Activated CD4-positive, alpha-beta T cell treated with anti-CD3 and anti-CD28 coated beads for 36 hours (primary cell): Measurements from ENCODE around the gene KHK. TPM values are rescaled to one million over a fixed set of nuclear protein-coding genes. Genes with fewer than 3 reads are reported as not detected.
"Not testable (repeated sequence)": the region's sequence is repeated elsewhere in the genome, so short reads cannot be mapped to it uniquely, and the experiment has no call there.

Source experiments
- ATAC-seq: fragments of 200-7000 bp; cut with Tn5 transposase; one replicate; pipeline ENCODE4 v1.10.0; 2021; ENCODE audit warnings: mild to moderate bottlenecking, moderate library complexity
- CTCF ChIA-PET: fragments of 350-600 bp; sonication (Branson Sonifier 250); formaldehyde crosslinking; loops from one replicate; lab custom pipeline; 2021; ENCODE audit warnings: antibody characterized with exemption; lab: Charles Lee
- POLR2A ChIA-PET: fragments of 350-600 bp; sonication (Branson Sonifier 250); formaldehyde crosslinking; loops from one replicate; lab custom pipeline; 2021; ENCODE audit warnings: antibody characterized with exemption, inconsistent platforms; lab: Charles Lee
- DNase-seq: peaks from one replicate; pipeline ENCODE4 v3.0.0-alpha.2; 2020
- H3K27ac Mint-ChIP-seq: one replicate; pipeline ENCODE4 v1.8.0; 2021; ENCODE audit warnings: mixed read lengths
- H3K27me3 Mint-ChIP-seq: one replicate; pipeline ENCODE4 v1.8.0; 2021; ENCODE audit warnings: mixed read lengths
- H3K36me3 Mint-ChIP-seq: one replicate; pipeline ENCODE4 v1.8.0; 2021; ENCODE audit warnings: low read depth, mixed read lengths
- H3K4me1 Mint-ChIP-seq: one replicate; pipeline ENCODE4 v1.8.0; 2021; ENCODE audit warnings: mixed read lengths
- H3K4me3 Mint-ChIP-seq: one replicate; pipeline ENCODE4 v1.8.0; 2021; ENCODE audit warnings: mild to moderate bottlenecking, moderate library complexity, mixed read lengths
- H3K9me3 Mint-ChIP-seq: one replicate; pipeline ENCODE4 v1.8.0; 2021; ENCODE audit warnings: low read depth, mixed read lengths
- intact Hi-C, 2 experiments: fragments of 100-400 bp; cut with DNase I in 1 of 2; cut with micrococcal nuclease in 1 of 2; formaldehyde crosslinking; loops; one replicate each; pipeline versions ENCODE4 v1.14.2 to v1.15.1; 2022 to 2024; cut with DNase I, micrococcal nuclease
- total RNA-seq, 2 experiments: library from RNA; stranded (reverse); gene quantifications; one replicate each; pipeline ENCODE4 v1.2.3, GENCODE V29; 2021

Gene KHK
- total RNA-seq, 2 experiments from 2014 or later: 10.6 to 12.7 TPM

- H3K4me3 Mint-ChIP-seq, H3K36me3 Mint-ChIP-seq, H3K27ac Mint-ChIP-seq, ATAC-seq, H3K4me1 Mint-ChIP-seq, H3K9me3 Mint-ChIP-seq, DNase-seq, intact Hi-C loops, POLR2A ChIA-PET, H3K27me3 Mint-ChIP-seq: not testable (repeated sequence)
- CTCF ChIA-PET: interaction anchor here (0.6 to 1.0 kb wide), 4 partner anchors 13 to 240 kb away, joined by 3 to 6 read pairs (median 4); partner anchors contain the start of gene PREB
Observed at GRCh38 chr2:27111392-27112078, 25.0 kb downstream of the KHK start.

GRCh38 chr2:27115519-27115918 lies 28.9 kb downstream of the KHK start:
- Mint-ChIP-seq H3K27ac (no peak overlapping the region), H3K4me3 (no peak overlapping the region), H3K4me1 (peaks cover 10% of the 10 kb centered on the region), H3K27me3 (peaks cover 15% of the 10 kb centered on the region), H3K9me3 (no peaks in the 10 kb centered on the region), H3K36me3 (no peaks in the 10 kb centered on the region)
- CTCF ChIA-PET: interaction anchor here (0.6 to 2.6 kb wide), 2 partner anchors 19 to 51 kb away, joined by 4 to 6 read pairs; partner anchors contain the start of gene PREB
- DNase-seq (no peak), ATAC-seq (no peak)
- intact Hi-C loops: no loop called here
- POLR2A ChIA-PET: no interaction called here

- no peaks in the 10 kb centered on the region for H3K36me3 Mint-ChIP-seq
- intact Hi-C loops: no loop called here
- DNase-seq (no peak), ATAC-seq (no peak)
- ChIA-PET CTCF (interaction anchor here (0.8 kb wide), 1 partner anchor 10 kb away, joined by 3 read pairs; no protein-coding TSS in a partner anchor), POLR2A (no interaction called here)
- H3K27ac Mint-ChIP-seq: no peak overlapping the region
- H3K9me3 Mint-ChIP-seq: no peaks in the 10 kb centered on the region
- peaks cover 12% of the 10 kb centered on the region for H3K4me1 Mint-ChIP-seq
- peaks cover 19% of the 10 kb centered on the region for H3K27me3 Mint-ChIP-seq
- peak overlapping the region; percentile 64 for H3K4me3 Mint-ChIP-seq
Observed at GRCh38 chr2:27117995-27118524, 31.5 kb downstream of the KHK start.

GRCh38 chr2:27118525-27119329 lies 32.2 kb downstream of the KHK start, which contains the start of gene CGREF1:
Gene CGREF1 (minus strand): TSS chr2:27119128. CDS start chr2:27104366, 14,762 bp downstream.
- H3K36me3 Mint-ChIP-seq: no peaks in the 10 kb centered on the region
- DNase-seq (peak; percentile 38), ATAC-seq (peak; percentile 31)
- H3K4me1 Mint-ChIP-seq: peaks cover 16% of the 10 kb centered on the region
- intact Hi-C loops: no loop called here
- H3K4me3 Mint-ChIP-seq: peak within 1 kb of the TSS; percentile 78
- ChIA-PET CTCF (interaction anchor here (0.8 kb wide), 1 partner anchor 10 kb away, joined by 3 read pairs; no protein-coding TSS in a partner anchor), POLR2A (no interaction called here)
- H3K9me3 Mint-ChIP-seq: no peaks in the 10 kb centered on the region
- peak within 1 kb of the TSS; percentile 76 for H3K27ac Mint-ChIP-seq
- H3K27me3 Mint-ChIP-seq: peaks cover 19% of the 10 kb centered on the region

GRCh38 chr2:27119330-27119670 lies 32.7 kb downstream of the KHK start:
- H3K36me3 Mint-ChIP-seq, CTCF ChIA-PET, intact Hi-C loops, H3K9me3 Mint-ChIP-seq, DNase-seq, ATAC-seq, POLR2A ChIA-PET: not testable (repeated sequence)
- Mint-ChIP-seq H3K4me3 (peak overlapping the region; percentile 78), H3K27ac (peak overlapping the region; percentile 76), H3K4me1 (peaks cover 19% of the 10 kb centered on the region), H3K27me3 (peaks cover 19% of the 10 kb centered on the region)

- H3K27me3 Mint-ChIP-seq: peaks cover 19% of the 10 kb centered on the region
- H3K4me1 Mint-ChIP-seq: peaks cover 19% of the 10 kb centered on the region
- intact Hi-C loops: loop anchor here in 1 of 2 experiments (2.0 kb wide), 1 partner anchor 95 kb away; the partner anchor contains the start of gene CAD
- CTCF ChIA-PET: interaction anchor here (0.6 kb wide), 1 partner anchor 1377 kb away, joined by 3 read pairs; no protein-coding TSS in a partner anchor
- DNase-seq (no peak), ATAC-seq (no peak)
- H3K4me3 Mint-ChIP-seq: no peak overlapping the region
- POLR2A ChIA-PET: no interaction called here
- H3K27ac Mint-ChIP-seq: no peak overlapping the region
- H3K36me3 Mint-ChIP-seq: no peaks in the 10 kb centered on the region
- H3K9me3 Mint-ChIP-seq: no peaks in the 10 kb centered on the region
Observed at GRCh38 chr2:27121906-27122305, 35.3 kb downstream of the KHK start.

GRCh38 chr2:27122791-27123190 lies 36.2 kb downstream of the KHK start:
- Mint-ChIP-seq H3K9me3 (no peaks in the 10 kb centered on the region), H3K27ac (no peak overlapping the region), H3K4me3 (peak overlapping the region; percentile 73), H3K36me3 (no peaks in the 10 kb centered on the region), H3K27me3 (peaks cover 19% of the 10 kb centered on the region), H3K4me1 (peaks cover 19% of the 10 kb centered on the region)
- DNase-seq (no peak), ATAC-seq (no peak)
- POLR2A ChIA-PET: no interaction called here
- intact Hi-C loops: loop anchor here in 1 of 2 experiments (1.0 to 2.0 kb wide), 3 partner anchors 12 to 94 kb away; partner anchors contain the start of genes CAD and PREB
- CTCF ChIA-PET: interaction anchor here (0.9 to 2.1 kb wide), 4 partner anchors 11 to 231 kb away, joined by 3 to 15 read pairs (median 4); partner anchors contain the start of gene PREB

- CTCF ChIA-PET: interaction anchor here (0.5 to 2.1 kb wide), 8 partner anchors 10 to 463 kb away, joined by 3 to 15 read pairs (median 4); partner anchors contain the start of gene PREB
Observed at GRCh38 chr2:27123302-27124150, 37.0 kb downstream of the KHK start, which contains the start of gene ABHD1. Gene ABHD1 (plus strand): TSS chr2:27123815. CDS start chr2:27123949, 134 bp downstream.

GRCh38 chr2:27125104-27125503 lies 38.5 kb downstream of the KHK start:
- H3K36me3 Mint-ChIP-seq: peaks cover 2% of the 10 kb centered on the region
- no peak overlapping the region for H3K4me3 Mint-ChIP-seq
- intact Hi-C loops: no loop called here
- CTCF ChIA-PET: interaction anchor here (0.9 to 1.5 kb wide), 6 partner anchors 14 to 181 kb away, joined by 3 to 6 read pairs (median 4); partner anchors contain the start of gene KHK
- no peak overlapping the region for H3K27ac Mint-ChIP-seq
- ATAC-seq (no peak), DNase-seq (no peak)
- POLR2A ChIA-PET: no interaction called here
- H3K27me3 Mint-ChIP-seq: peaks cover 4% of the 10 kb centered on the region
- no peaks in the 10 kb centered on the region for H3K9me3 Mint-ChIP-seq
- peaks cover 9% of the 10 kb centered on the region for H3K4me1 Mint-ChIP-seq

More at GRCh38 chr2:27123302-27124150, 37.0 kb downstream of the KHK start, which contains the start of gene ABHD1:
- no peaks in the 10 kb centered on the region for H3K9me3 Mint-ChIP-seq
- ATAC-seq (peak; percentile 79), DNase-seq (peak; percentile 72)
- H3K27ac Mint-ChIP-seq: peak within 1 kb of the TSS; percentile 74
- peaks cover 15% of the 10 kb centered on the region for H3K27me3 Mint-ChIP-seq
- no peaks in the 10 kb centered on the region for H3K36me3 Mint-ChIP-seq
- intact Hi-C loops: loop anchor here in 1 of 2 experiments (1.0 to 2.0 kb wide), 3 partner anchors 11 to 93 kb away; partner anchors contain the start of genes CAD and PREB
- H3K4me1 Mint-ChIP-seq: peaks cover 16% of the 10 kb centered on the region
- H3K4me3 Mint-ChIP-seq: peak within 1 kb of the TSS; percentile 73
- POLR2A ChIA-PET: interaction anchor here (1.4 kb wide), 1 partner anchor 10 kb away, joined by 7 read pairs; the partner anchor contains the start of gene PREB

- H3K27me3 Mint-ChIP-seq: no peaks in the 10 kb centered on the region
- peaks cover 9% of the 10 kb centered on the region for H3K36me3 Mint-ChIP-seq
- no peak overlapping the region for H3K4me3 Mint-ChIP-seq
- H3K9me3 Mint-ChIP-seq: no peaks in the 10 kb centered on the region
- CTCF ChIA-PET: interaction anchor here (0.6 to 1.3 kb wide), 3 partner anchors 65 to 183 kb away, joined by 3 to 4 read pairs (median 3); no protein-coding TSS in a partner anchor
- POLR2A ChIA-PET: no interaction called here
- intact Hi-C loops: no loop called here
- peaks cover 9% of the 10 kb centered on the region for H3K4me1 Mint-ChIP-seq
- H3K27ac Mint-ChIP-seq: no peak overlapping the region
- ATAC-seq: no peak
- DNase-seq: no peak
Observed at GRCh38 chr2:27126252-27126710, 39.7 kb downstream of the KHK start.
